Transverse colon (tissue), 4 donors: ENCODE measurements around the gene ACKR3.

ENCODE experiments used
- CTCF ChIP-seq, 5 experiments: fragments of 200-600 bp in 3 of 5; fragments of 450-650 bp in 2 of 5; sonication (generic) in 3 of 5; IDR thresholded peaks; 1 replicate in 2 of 5; 2 replicates in 3 of 5; pipeline ENCODE4 v1.5.1; 2016 to 2017; ENCODE audit warnings: antibody characterized with exemption in 5 of 5, inconsistent platforms in 3 of 5, mild to moderate bottlenecking in 2 of 5, moderate library complexity in 1 of 5
- POLR2A ChIP-seq: fragments of 450-650 bp; IDR thresholded peaks from one replicate; pipeline ENCODE4 v1.6.1; 2016; ENCODE audit warnings: antibody characterized with exemption, mild to moderate bottlenecking, moderate library complexity
- POLR2AphosphoS5 ChIP-seq, 3 donors: sonication (generic); formaldehyde crosslinking; IDR thresholded peaks; one replicate each; pipeline ENCODE4 v1.6.1; 2016; ENCODE audit warnings: antibody characterized with exemption in 3 of 3

DNA sequence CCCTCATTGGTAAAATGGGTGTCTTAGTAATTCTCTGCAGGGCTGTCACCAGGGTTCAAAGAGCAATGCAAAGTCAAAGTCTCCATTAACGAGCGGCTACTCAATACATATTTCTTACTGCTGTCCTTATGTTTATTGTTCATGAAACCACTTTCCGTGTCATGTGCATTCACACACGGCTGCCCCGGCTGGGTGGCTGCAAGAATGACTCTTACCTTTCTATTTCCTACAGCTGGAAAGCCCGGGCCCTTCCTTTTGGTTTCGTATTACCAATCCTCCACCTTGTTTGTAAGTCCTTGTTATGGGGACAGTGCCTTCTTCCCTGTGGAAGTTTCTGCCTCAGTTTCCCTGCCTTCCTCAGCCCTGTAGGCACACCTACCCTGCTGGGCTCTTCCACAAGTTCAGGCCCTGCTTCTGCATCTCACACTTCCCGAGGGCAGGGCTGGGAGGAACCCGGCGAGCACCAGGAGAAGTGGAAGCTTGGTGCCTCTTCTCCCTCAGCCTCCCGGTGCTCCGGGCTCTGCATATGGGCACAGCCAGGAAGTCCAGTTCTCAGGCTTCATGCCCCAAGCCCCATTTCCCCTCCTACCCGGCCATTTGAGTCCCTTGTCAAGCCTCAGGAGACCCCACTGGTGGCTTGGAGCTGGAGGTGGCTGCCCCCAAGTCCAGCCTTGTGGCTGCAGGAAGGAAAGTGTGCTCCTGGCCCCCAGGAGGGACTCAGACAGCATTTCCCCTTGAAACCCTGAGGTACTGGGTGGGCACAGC is 18.7 kb upstream of the ACKR3 start:
- no peak for TF ChIP-seq CTCF (IDR thresholded peaks at IDR 0.05)
- no peak for TF ChIP-seq POLR2AphosphoS5 (IDR thresholded peaks at IDR 0.05)
- TF ChIP-seq POLR2A: no peak
